HG03280 (cell line): ENCODE results near the gene F7.

Source experiments
- ATAC-seq: cut with Tn5 transposase; IDR thresholded peaks from one replicate; pipeline ENCODE4 v1.9.1; 2021; ENCODE audit warnings: mild to moderate bottlenecking, moderate library complexity; ENCODE audit not compliant: unreplicated experiment

Gene F7

DNA sequence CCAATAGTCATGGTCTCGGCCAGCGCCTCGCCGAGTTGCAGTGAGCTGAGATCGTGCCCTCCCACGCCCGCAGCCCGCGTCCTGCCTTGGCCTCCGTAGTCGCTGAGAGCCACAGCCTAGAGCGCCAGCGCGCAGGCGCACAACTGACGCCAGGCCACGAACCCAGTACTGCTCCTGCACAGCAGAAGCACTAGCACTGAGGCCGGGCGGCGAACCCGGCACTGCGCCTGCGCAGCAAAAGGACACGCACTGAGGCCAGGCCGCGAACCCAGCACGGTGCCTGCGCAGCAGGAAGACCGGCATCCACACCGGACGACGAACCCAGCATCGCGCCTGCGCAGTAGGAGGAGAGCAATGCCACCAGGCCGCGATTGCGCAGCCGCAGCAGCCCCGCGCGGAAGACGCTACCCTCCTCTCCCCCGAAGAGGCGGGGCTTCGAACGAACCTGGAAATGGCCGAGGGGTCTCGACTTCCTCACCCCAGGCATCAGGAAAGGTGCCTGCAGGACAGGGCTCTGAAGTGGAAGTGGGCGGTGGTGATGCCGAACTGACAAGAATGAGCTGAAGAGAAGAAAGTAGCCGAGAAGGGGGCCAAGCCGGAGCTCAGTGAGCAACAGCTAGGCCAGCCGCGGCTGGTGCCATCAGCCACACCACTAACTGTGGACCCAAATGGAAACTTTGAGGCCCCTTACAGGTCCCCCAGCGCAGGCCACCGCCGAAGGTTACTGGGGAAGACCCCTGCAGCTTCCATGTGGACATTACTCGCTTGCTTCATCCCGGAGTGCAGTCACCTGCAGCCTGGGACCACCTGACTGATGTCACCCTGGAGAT lies 24.5 kb downstream of the F7 start:
- no peak for ATAC-seq

DNA sequence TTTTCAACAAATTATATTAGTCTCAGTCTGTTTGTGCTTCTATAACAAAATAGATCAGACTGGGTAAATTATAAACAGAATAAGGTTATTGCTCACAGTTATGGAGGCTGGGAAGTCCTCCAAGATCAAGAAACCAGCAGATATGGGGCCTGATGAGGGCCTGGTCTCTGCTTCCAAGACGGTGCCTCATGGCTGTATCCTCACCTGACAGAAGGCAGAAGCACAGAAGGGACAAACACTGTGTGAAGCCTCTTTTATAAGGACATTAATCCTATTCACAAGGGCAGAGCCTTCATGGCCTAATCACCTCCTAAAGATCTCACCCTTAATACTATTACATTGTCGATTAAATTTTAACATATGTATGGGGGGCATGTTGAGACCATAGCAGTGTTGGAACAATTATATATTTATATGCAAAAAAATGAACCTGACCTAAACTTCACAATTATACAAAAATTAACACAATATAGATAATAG lies 29.7 kb downstream of the F7 start:
- ATAC-seq = no peak

DNA sequence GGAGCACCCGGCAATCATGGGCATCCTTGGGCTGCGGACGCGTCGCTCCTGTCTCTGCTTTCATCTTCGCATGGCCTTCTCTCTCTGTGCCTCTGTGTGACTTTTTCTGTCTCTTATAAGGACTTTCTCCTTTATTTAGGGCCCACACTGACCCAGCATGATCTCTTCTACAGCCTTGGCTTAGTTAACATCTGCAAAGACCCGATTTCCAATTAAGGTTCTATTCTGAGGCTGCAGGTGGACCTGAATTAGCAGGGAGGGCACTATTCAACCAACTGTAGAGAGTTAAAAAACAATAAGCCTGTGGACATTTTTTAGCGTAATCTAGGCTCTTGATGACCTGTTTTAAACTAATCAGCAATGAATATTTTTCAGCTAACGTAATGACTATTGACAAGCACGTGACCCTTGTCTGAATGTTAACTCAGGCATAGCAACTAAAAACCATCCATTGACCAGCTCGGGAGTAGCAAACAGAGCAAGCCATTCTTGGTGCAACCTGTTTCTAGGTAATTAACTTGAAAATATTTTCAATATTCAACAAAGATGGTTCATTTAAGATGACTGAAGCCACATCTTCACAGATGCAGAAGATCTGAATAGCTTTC lies 32.2 kb downstream of the F7 start:
- no peak for ATAC-seq

DNA sequence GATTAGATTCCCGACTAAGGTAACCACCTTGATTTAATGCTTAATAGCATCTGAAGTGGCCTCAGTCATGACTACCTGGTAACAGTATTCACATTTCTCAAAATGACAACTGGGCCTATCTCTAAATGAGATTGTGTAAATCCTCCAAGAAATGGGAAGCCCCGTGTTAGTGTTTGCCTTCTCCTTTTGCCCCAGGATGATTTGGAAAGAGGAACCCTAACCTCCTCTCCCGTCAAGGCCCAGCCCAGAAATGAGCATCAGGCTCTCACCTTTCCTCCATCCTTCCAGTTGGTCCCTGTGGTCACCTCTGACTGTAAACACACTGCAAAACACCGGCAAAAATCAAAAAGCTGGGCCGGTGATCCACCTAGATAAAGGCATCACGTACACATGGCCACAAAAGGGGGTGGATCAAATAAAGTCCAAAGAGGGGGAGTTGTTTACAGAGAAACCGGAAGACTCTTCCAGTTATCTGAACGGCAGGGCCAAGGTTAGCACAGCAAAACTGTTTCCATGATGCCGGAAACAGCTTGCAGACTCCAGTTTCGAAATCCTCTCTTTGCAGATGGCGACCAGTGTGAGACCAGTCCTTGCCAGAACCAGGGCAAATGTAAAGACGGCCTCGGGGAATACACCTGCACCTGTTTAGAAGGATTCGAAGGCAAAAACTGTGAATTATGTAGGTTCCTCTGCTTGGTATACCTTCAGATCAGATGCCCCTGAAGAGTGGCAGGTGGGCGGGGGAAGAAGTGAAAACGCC lies 33.4 kb downstream of the F7 start:
- ATAC-seq = no peak

DNA sequence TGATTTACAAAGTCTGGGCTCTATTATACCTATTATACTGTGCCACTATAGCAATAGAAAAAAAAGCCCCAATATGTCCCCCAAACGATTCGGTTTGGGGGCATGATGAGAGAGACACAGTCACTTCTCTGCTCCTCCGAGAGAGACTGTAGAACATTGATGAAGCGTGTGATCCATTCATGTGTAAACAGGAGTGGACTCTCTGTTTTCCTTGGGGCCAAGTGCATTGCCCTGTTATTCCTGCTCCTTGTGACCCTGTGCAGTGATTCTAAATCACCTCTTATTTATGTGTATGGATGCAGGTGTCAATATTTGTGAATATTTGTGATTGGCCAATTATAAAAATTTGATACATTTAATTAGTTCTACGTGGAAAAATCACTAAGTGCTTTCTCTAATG lies 34.0 kb downstream of the F7 start:
- no peak for ATAC-seq

DNA sequence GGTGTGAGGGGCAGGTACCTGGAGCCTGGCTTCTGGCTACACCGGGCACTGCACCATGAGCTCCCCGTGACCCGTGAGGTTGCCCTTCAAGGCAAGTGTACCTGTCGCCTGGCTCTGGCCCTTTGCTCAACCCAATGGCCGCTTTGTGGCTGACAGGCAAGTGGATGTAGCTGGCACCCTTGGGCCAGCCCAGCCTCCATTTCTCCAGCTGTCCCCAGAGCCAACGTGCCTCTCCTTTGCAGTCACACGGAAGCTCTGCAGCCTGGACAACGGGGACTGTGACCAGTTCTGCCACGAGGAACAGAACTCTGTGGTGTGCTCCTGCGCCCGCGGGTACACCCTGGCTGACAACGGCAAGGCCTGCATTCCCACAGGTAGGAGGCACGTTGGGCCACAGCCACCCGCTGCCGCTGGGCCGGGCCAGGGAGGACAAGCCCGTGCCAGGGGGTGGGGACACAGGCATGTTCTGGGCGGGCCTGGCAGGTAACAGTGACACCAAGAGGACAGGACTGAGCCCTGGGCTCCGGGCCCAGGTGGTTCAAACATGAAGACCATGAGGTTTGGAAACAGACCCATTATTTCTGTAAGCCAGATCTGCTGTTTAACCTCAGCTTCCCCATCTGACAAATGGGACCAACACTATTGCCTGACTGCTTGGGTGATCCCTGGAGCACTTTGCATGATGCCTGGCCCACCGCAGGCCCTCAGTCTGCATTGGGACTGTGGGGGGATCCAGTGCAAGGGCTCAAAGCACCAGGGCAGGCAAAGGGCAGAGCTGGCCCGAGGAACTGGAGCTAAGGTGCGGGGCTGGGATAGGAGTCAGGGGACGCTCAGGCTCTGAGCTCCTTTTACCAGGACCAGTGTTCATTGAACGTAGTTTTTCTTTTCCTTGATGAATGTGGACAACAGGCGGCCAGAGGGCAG lies 35.3 kb downstream of the F7 start:
- no peak for ATAC-seq

DNA sequence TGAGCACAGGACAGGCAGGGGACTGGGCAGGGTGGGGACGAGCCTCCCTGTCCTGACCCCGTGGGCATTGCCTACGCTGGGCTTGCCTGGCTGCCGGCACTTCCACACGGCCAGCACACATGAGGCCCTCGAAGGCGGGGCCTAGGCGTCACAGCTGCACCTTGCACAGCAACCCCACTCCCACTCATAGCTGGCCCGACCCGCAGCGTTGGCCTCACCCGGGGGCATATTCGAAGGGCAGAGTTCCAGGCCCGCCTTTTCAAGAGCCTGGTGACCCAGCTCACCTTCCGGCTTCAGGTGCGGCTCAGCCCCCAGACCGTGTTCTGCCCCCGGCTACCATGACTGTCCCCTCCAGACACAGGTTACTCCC lies 36.0 kb downstream of the F7 start:
- ATAC-seq = no peak

DNA sequence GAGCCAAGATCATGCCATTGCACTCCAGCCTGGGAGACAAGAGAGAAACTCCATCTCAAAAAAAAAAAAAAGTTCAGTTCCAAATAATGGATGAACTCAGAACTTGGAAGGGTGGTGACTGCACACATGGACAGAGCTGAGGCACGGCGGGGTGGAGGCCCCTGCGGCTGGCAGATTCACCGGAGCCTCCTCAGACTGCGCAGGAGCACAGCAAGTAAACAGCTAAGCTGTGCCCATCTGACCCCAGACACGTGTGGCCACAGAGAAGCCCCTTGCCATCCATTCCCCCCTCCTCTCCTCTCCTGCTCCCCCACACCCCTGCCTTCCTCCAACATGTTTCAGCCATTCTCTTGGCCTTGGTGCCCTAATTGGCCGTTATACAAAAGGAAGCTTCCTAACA lies 37.3 kb downstream of the F7 start:
- no peak for ATAC-seq

DNA sequence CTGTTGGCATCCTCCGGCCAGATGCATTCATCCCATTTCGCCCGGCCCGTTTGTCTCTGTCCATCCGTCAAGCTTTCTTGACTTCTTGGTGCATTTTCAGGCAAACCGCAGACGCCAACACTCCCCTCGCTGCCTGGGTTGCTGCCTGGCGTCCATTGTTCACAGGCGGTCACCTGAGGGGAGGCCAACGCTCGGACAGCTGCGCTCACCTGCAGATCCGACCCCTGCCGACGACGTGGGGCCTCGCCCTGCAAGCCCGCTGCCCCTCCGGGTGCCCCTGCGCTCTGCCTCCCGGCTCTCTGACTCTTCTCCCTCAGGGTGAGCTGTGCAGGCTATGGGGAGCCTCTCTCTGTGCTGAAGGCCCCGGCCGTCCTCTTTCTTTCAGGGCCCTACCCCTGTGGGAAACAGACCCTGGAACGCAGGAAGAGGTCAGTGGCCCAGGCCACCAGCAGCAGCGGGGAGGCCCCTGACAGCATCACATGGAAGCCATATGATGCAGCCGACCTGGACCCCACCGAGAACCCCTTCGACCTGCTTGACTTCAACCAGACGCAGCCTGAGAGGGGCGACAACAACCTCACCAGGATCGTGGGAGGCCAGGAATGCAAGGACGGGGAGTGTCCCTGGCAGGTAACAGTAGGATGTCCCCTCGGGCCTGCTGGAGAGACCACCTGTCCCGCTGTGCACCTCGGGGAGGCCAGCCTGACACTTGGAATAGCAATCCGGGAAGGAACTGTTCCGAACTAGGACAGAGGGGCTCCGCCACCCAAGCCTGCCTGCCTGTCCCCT lies 38.1 kb downstream of the F7 start:
- no peak for ATAC-seq

DNA sequence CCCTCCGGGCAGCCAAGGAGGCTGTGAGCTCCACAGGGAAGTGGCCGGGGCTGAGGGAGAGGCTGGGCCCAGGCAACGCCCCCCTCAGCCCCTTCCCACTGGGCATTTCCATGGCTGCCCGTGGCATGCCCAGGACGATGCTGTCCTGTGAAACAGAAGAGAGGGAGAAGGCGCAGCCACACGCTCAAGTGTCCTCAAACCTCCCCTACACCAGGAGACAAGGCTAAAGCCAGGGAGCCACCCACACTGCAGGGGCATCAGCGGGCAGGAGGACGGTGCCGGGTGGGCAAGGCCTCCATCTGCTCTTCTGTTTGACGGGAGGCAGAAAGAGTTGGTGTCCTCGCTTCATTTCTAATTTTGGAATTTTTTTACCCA lies 38.7 kb downstream of the F7 start:
- no peak for ATAC-seq

DNA sequence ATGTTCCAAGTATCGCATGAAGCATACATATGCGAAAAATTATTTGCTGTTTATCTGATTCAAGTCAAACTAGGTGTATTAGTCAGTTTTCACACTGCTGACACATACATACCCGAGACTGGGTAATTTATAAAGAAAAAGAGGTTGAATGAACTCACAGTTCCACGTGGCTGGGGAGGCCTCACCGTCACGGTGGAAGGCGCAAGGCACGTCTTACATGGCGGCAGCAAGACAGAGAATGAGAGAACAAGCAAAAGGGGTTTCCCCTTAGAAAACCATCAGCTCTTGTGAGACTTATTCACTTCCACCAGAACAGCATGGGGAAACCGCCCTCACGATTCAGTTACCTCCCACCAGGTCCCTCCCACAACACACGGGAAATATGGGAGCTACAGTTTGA lies 39.9 kb downstream of the F7 start:
- ATAC-seq = no peak

DNA sequence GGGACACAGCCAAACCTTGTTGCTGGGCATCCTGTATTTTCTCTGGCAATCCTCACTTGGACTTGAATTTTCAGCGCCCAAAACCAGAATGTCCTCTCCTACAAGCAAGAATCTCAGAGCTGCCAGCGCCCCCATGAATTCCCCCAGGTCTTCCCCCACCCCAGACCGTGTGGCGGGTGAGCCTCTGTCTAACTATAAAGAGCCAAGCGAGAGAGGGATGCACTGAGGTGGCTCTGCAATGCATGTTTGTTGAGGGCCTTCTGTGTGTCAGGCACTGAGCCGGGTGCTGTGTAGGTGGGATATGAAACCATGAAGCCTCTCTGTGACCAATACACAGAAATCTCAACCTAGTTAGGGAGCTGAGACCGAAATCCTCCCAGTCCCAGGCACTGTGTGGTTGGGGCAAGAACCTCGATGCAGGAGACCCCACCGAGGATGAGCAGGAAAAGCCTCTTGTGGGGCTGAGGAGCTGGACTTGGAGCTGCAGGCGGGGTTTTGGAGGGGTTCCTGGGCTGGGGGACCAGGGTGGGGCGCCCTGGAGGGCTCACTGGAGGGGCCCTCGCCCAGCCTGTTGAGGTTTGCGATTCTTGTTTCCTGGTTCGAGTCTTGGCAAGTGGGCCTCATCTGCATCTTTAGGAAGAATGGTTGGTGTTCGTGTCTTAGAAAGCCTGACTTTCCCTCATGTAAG lies 40.5 kb downstream of the F7 start:
- no peak for ATAC-seq

DNA sequence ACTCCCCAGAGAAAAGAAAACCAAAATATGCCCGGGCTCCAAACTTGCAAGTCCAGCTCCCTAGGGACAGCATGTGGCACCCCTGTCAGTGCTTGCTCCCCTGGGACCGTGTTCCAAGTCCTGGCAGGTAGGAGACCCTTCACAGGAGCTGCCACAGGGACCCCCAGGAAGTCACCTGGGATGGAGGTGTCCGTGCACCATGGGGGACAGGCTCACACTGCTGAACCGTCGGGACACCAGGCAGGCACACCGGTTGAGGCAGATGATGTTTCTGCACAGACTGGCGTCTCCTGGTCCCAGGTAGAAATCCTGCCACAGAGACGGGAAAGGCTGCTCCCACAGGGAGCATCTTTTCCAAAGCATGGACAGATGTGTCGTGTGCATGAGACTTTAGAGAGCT lies 41.2 kb downstream of the F7 start:
- no peak for ATAC-seq

DNA sequence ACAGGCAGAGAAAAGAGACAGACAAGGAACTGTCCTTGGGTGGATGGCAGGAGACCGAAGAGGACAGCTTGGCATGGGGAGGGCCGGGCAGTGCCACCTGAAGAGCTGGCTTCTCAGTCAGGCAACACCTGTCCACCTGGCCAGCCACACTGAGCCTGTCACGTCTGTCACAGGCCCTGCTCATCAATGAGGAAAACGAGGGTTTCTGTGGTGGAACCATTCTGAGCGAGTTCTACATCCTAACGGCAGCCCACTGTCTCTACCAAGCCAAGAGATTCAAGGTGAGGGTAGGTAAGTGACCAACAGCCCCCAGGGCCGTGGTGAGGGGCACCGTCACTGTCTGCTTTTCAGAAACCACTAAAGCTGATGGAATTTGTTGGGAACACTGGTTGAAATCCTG lies 41.6 kb downstream of the F7 start:
- no peak for ATAC-seq

DNA sequence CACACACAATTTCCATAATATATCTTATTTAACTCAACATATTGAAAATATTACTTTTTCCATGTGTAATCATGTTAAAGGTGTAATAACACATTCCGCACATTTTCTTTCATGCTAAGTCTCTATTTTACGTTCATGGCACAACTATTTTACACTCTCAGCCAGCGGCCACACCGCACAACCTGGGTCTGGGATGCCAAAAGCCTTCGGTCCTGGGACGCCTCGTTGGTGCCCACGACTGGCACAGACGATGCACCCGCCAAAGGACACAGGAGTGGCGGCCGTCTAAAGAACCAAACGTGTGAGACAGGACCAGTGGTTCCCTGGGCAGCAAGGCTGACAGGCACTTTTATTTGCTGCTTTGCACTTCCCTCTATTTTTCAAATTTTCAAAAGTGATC lies 42.8 kb downstream of the F7 start:
- no peak for ATAC-seq

DNA sequence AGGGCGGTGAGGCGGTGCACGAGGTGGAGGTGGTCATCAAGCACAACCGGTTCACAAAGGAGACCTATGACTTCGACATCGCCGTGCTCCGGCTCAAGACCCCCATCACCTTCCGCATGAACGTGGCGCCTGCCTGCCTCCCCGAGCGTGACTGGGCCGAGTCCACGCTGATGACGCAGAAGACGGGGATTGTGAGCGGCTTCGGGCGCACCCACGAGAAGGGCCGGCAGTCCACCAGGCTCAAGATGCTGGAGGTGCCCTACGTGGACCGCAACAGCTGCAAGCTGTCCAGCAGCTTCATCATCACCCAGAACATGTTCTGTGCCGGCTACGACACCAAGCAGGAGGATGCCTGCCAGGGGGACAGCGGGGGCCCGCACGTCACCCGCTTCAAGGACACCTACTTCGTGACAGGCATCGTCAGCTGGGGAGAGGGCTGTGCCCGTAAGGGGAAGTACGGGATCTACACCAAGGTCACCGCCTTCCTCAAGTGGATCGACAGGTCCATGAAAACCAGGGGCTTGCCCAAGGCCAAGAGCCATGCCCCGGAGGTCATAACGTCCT lies 43.4 kb downstream of the F7 start:
- no peak for ATAC-seq

DNA sequence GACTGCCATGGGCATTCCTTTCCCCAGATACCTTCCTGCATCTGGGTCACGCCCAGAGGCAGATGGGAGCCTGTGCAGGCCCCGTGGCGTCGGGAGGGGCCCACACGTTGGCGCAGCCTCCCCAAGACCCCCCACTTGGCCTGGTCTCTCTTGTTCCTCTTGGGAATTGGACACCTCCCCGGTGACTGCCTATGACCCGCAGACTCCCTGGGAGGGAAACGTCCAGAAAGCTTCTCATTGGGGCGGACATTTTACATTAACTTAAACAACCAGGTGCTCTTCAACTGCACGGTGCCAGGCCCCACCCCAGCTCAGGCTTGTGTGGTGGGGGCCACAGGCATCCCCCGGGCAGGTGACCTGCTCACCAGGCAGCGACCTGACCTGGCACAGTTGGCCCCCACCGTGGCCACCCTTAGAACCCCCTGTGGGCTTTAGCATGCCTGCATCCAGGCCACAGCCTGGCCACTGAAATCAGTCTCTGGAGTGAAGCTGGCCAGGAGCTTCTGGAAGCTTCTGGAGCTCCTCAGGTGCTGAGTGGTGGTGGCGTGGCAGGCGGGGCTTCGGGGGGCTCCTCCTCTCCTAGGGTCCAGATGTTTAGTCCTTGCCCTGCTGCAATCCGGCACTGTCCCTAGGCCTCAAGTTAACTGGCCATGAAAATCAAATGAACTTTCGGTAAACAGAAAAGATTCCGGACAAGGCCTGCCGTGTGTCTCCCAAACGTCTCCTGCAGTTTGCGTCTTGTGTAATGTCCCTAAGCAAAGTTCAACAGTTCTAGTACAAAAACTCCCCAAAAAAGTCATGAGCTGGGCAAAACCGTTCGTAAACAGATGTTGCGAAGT lies 44.3 kb downstream of the F7 start:
- ATAC-seq = no peak
